Measurements from ENCODE around the gene SMARCA2. TPM values are rescaled to one million over a fixed set of nuclear protein-coding genes. Genes with fewer than 3 reads are reported as not detected.

Gene SMARCA2
- total and polyA plus RNA-seq, 9 of the 15 experiments (the other 6 are each of a cell fraction or from before 2014, with no cell fraction given): 8.0 to 34.8 (median 25.5) TPM

DNA sequence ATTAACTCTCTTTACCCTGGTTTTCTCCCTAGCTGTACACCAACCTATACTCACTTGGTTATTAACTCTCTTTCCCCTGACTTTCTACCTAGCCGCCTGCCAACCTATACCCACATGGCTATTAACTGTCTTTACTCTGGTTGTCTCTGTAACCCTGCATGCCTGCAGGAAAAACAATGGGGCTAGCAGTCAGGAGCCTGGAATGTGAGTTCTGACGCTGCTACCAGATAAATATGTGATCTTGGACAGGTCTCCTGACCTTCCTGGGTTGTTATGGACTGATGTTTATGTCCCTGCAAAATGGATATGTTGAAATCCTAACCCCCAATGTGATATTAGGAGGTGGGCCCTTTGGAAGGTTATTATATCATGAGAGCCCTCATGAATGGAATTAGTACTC is 119.2 kb downstream of the SMARCA2 start:
- Histone ChIP-seq H3K27me3 (ENCODE audit: control insufficient read depth in 2 of 2, insufficient read depth in 2 of 2, low read length in 2 of 2) (no peaks in the 10 kb centered on the region), H4K20me1 (replicated peaks; ENCODE audit: control insufficient read depth, insufficient read depth, low read length) (no peaks in the 10 kb centered on the region), H3K36me3 (ENCODE audit: control insufficient read depth, insufficient read depth, low read length) (0 out of 3 replicates have a peak, but pooled peaks cover 4% of the 10 kb centered on the region), H2AFZ (ENCODE audit: low read depth, low read length) (no peak overlapping the region), H3K27ac (ENCODE audit: extremely low read depth, low read depth, low read length) (no peak overlapping the region), H3K9me3 (replicated peaks; ENCODE audit: control insufficient read depth, insufficient read depth, low read depth, low read length) (no peaks in the 10 kb centered on the region), H3K4me2 (ENCODE audit: insufficient read depth, low read length) (no peak overlapping the region), H3K9me1 (ENCODE audit: control insufficient read depth, insufficient read depth, low read length) (no peaks in the 10 kb centered on the region), H3K4me1 (replicated peaks in 1 of 2; ENCODE audit: control insufficient read depth in 2 of 2, insufficient read depth in 2 of 2, low read length in 2 of 2) (no peaks in the 10 kb centered on the region), H3K9ac (ENCODE audit: insufficient read depth in 1 of 2, low read depth in 2 of 2, low read length in 2 of 2) (no peak overlapping the region), H3K4me3 (no peak overlapping the region), H3K79me2 (ENCODE audit: control insufficient read depth, insufficient read depth, low read length) (no peaks in the 10 kb centered on the region)
- 72% methylated on average over 2 of the region's 2 CpGs for WGBS (ENCODE audit: insufficient coverage, low coverage, missing lambda C conversion rate)
- intact Hi-C loops (cut with micrococcal nuclease): no loop called here
- no peak for ATAC-seq
- no peak for FAIRE-seq
- BruUV-seq (replicated peaks): no TSS peak
- no peak for DNase-seq (ENCODE audit: extremely low read depth in 1 of 4, low spot score in 3 of 4)
- CTCF ChIA-PET (ENCODE audit: low intra/inter-chr PET ratio): no interaction called here
- no peak for TF ChIP-seq CEBPG (CRISPR knock-in tag; IDR thresholded peaks at IDR 0.05)
- no peak for TF ChIP-seq CEBPG (tag; conservative IDR thresholded peaks at IDR 0.05 in 1 of 2, IDR thresholded peaks at IDR 0.05 in 1 of 2)
- no peak for TF ChIP-seq SPI1 (IDR thresholded peaks at IDR 0.05; ENCODE audit: borderline replicate concordance, low read depth, low read length)
- no peak for TF ChIP-seq ZSCAN32 (CRISPR knock-in tag; IDR thresholded peaks at IDR 0.05)
- TF ChIP-seq NFE2L1 (tag; IDR thresholded peaks at IDR 0.05; ENCODE audit: borderline replicate concordance, low read depth): no peak
- no peak for TF ChIP-seq HDAC3 (IDR thresholded peaks at IDR 0.05; ENCODE audit: borderline replicate concordance, partially characterized antibody)
- TF ChIP-seq EZH2 (IDR thresholded peaks at IDR 0.05; ENCODE audit: borderline replicate concordance, low read depth, low read length): no peak
- TF ChIP-seq ZNF766 (CRISPR knock-in tag; conservative IDR thresholded peaks at IDR 0.05): no peak
- TF ChIP-seq TAF1 (IDR thresholded peaks at IDR 0.05; ENCODE audit: control insufficient read depth, extremely low read depth, insufficient read depth, low read length, severe bottlenecking): no peak
- POLR2A ChIA-PET: no interaction called here
- in situ Hi-C loops (cut with MboI): no loop called here

All from K562 (cell line).